H1 (cell line): ENCODE data around the gene PIP4K2C. TPM values are rescaled to one million over a fixed set of nuclear protein-coding genes. Genes with fewer than 3 reads are reported as not detected.

Experiments used
- BACH1 ChIP-seq: IDR thresholded peaks from 2 replicates; pipeline ENCODE4 v1.6.1; 2012; ENCODE audit warnings: low read length, improper control_type of control experiment
- BCL11A ChIP-seq, 2 experiments: IDR thresholded peaks; one replicate each; pipeline ENCODE4 v1.6.1; 2011; ENCODE audit warnings: low read depth in 2 of 2, low read length in 2 of 2, mild to moderate bottlenecking in 2 of 2
- E2F6 ChIP-seq: IDR thresholded peaks from 2 replicates; pipeline ENCODE4 v1.6.1; 2012; ENCODE audit warnings: inconsistent platforms
- KDM4A ChIP-seq: IDR thresholded peaks from one replicate; pipeline ENCODE4 v1.7.1; 2012; ENCODE audit warnings: low read depth, mild to moderate bottlenecking, moderate library complexity, low read length, inconsistent platforms; ENCODE audit not compliant: severe bottlenecking
- NANOG ChIP-seq: IDR thresholded peaks from 2 replicates; pipeline ENCODE4 v1.6.1; 2011; ENCODE audit warnings: low read length, low read depth, mild to moderate bottlenecking, inconsistent platforms; ENCODE audit not compliant: insufficient read depth, poor library complexity, severe bottlenecking
- NRF1 ChIP-seq: IDR thresholded peaks from 2 replicates; pipeline ENCODE4 v1.6.1; 2011; ENCODE audit warnings: mild to moderate bottlenecking, low read depth, low read length, improper control_type of control experiment
- RXRA ChIP-seq: IDR thresholded peaks from 2 replicates; pipeline ENCODE4 v1.6.1; 2011; ENCODE audit warnings: low read depth, mild to moderate bottlenecking, low read length, moderate library complexity; ENCODE audit not compliant: insufficient read depth
- SP4 ChIP-seq: IDR thresholded peaks from 2 replicates; pipeline ENCODE4 v1.6.1; 2012; ENCODE audit warnings: low read length, inconsistent platforms
- ZNF274 ChIP-seq: IDR thresholded peaks from 2 replicates; pipeline ENCODE4 v1.7.0; 2012; ENCODE audit warnings: low read length, borderline replicate concordance; ENCODE audit errors: extremely low read depth
- polyA plus RNA-seq, 7 experiments: library from polyadenylated mRNA; depleted of rRNA in 3 of 7; stranded (reverse) in 5 of 7; unstranded in 2 of 7; fragments of >200 nt in 5 of 7; fragments of 200-250 nt in 2 of 7; gene quantifications; 1 replicate in 5 of 7; 2 replicates in 1 of 7; 4 replicates in 1 of 7; pipeline versions ENCODE4 v1.2.1 to v1.2.3, GENCODE V29; 2011 to 2013; ENCODE audit warnings: missing spikeins in 2 of 7, mixed read lengths in 2 of 7
- total RNA-seq: library from RNA; stranded (reverse); fragmentation: NEBNext Ultra II Directional; extraction: Animal tissue kit (Norgen Biotek cat#: 25700); gene quantifications from 2 replicates; pipeline ENCODE4 v1.2.1, GENCODE V29; 2021

The PIP4K2C gene
- total and polyA plus RNA-seq, 2 of the 8 experiments (the other 6 are each of a cell fraction or from before 2014, with no cell fraction given): 25.0 to 27.1 TPM

GRCh38 chr12:57547288-57548012, 43.5 kb upstream of the PIP4K2C start (continued):
- TF ChIP-seq NRF1: no peak
- no peak for TF ChIP-seq BCL11A (IDR thresholded peaks at IDR 0.05; ENCODE audit: low read depth in 2 of 2, low read length in 2 of 2)
- TF ChIP-seq ZNF274: no peak
- no peak for TF ChIP-seq KDM4A
- TF ChIP-seq BACH1: no peak
- TF ChIP-seq RXRA: no peak
- no peak for TF ChIP-seq NANOG
- TF ChIP-seq E2F6: no peak
- TF ChIP-seq SP4: no peak
- TF ChIP-seq, all 59 proteins: peak for 5
